Activated T-helper 2 cell treated with anti-CD3 and anti-CD28 coated beads, Interferon-gamma antibody, Interleukin-2, Interleukin-4, amounts not matched to agents 10 μg/mL and 5 μg/mL and 100 μg/mL, durations not matched to agents 14 hours and 24 hours and 36 hours (primary cell): Measurements from ENCODE around the gene SAMD5. TPM values are rescaled to one million over a fixed set of nuclear protein-coding genes. Genes with fewer than 3 reads are reported as not detected.

Source experiments
- DNase-seq: peaks from one replicate; pipeline ENCODE4 v3.0.0; 2021; ENCODE audit warnings: low spot score
- H3K27ac Mint-ChIP-seq: one replicate; pipeline ENCODE4 v1.8.0; 2021; ENCODE audit warnings: mixed read lengths
- H3K27me3 Mint-ChIP-seq: one replicate; pipeline ENCODE4 v1.8.0; 2021; ENCODE audit warnings: low read depth, mixed read lengths
- H3K36me3 Mint-ChIP-seq: one replicate; pipeline ENCODE4 v1.8.0; 2021; ENCODE audit warnings: low read depth, mixed read lengths
- H3K4me1 Mint-ChIP-seq: one replicate; pipeline ENCODE4 v1.8.0; 2021; ENCODE audit warnings: low read depth, mixed read lengths
- H3K4me3 Mint-ChIP-seq: one replicate; pipeline ENCODE4 v1.8.0; 2021; ENCODE audit warnings: low read depth, mild to moderate bottlenecking, moderate library complexity, mixed read lengths
- H3K9me3 Mint-ChIP-seq: one replicate; pipeline ENCODE4 v1.8.0; 2021; ENCODE audit warnings: mixed read lengths
- intact Hi-C: fragments of 100-400 bp; cut with micrococcal nuclease; formaldehyde crosslinking; loops from one replicate; pipeline ENCODE4 v1.15.1; 2023
- total RNA-seq: library from RNA; stranded (reverse); gene quantifications from 2 replicates; pipeline ENCODE4 v1.2.3, GENCODE V29; 2022

Gene SAMD5
- total RNA-seq, 1 donor from 2014 or later = 0.48 TPM

- intact Hi-C loops = loop anchor here (5.0 kb wide), 2 partner anchors 652 to 953 kb away; no protein-coding TSS in a partner anchor
- H3K27me3 Mint-ChIP-seq = peaks cover 55% of the 10 kb centered on the region
Observed at GRCh38 chr6:147508866-147509608, 547 bp downstream of the SAMD5 start.

GRCh38 chr6:147509891-147510290, 1.4 kb downstream of the SAMD5 start:
- H3K27me3 Mint-ChIP-seq = peaks cover 54% of the 10 kb centered on the region
- peaks cover 12% of the 10 kb centered on the region for H3K4me1 Mint-ChIP-seq
- H3K9me3 Mint-ChIP-seq = no peaks in the 10 kb centered on the region
- no peak overlapping the region for H3K4me3 Mint-ChIP-seq
- H3K27ac Mint-ChIP-seq = no peak overlapping the region
- intact Hi-C loops = loop anchor here (5.0 kb wide), 2 partner anchors 653 to 952 kb away; no protein-coding TSS in a partner anchor
- DNase-seq = no peak
- no peaks in the 10 kb centered on the region for H3K36me3 Mint-ChIP-seq

More at GRCh38 chr6:147508866-147509608, 547 bp downstream of the SAMD5 start:
- H3K27ac Mint-ChIP-seq = no peak overlapping the region
- H3K9me3 Mint-ChIP-seq = no peaks in the 10 kb centered on the region
- no peak for DNase-seq
- H3K4me1 Mint-ChIP-seq = peaks cover 12% of the 10 kb centered on the region
- H3K4me3 Mint-ChIP-seq = peak overlapping the region; percentile 74
- no peaks in the 10 kb centered on the region for H3K36me3 Mint-ChIP-seq

DNA sequence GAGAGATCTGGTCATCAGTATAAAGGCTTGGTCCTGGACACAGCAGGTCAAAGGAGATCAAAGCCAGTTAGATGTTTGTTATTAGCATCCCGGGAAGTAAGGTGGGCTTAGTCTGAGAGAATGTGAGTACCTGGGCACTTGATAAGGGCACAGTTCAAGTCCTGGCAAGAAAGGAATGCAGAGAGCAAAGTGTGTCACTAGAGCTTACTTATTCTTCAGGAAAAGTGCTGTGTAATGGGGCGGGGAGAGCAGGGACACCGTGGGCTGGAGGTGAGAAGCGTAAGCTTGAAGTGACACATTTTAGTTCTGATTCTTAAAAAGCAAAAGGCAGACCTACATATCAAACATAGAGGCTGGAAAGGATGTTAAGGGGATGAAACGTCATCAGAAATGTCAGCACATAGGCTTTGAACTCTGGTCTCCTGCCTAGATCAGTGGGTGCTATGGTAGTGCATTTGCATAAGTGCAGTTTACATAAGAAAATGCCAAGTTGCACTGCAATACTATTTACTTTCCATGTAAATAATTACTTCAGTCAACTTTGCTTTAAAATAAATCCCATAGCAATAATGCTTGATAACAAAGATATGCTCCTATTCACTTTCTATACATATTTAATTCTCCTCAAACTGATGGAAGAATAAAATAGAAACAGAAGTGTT, 2.6 kb downstream of the SAMD5 start:
- intact Hi-C loops = no loop called here
- H3K4me1 Mint-ChIP-seq = peaks cover 12% of the 10 kb centered on the region

GRCh38 chr6:147514831-147515230, 6.3 kb downstream of the SAMD5 start:
- no peak overlapping the region for H3K27ac Mint-ChIP-seq
- peaks cover 27% of the 10 kb centered on the region for H3K27me3 Mint-ChIP-seq
- H3K4me3 Mint-ChIP-seq = no peak overlapping the region
- peaks cover 8% of the 10 kb centered on the region for H3K4me1 Mint-ChIP-seq
- intact Hi-C loops = no loop called here
- H3K9me3 Mint-ChIP-seq = no peaks in the 10 kb centered on the region
- no peak for DNase-seq
- H3K36me3 Mint-ChIP-seq = no peaks in the 10 kb centered on the region

More for the DNA sequence above, 2.6 kb downstream of the SAMD5 start:
- Mint-ChIP-seq H3K9me3 (no peaks in the 10 kb centered on the region), H3K27me3 (peaks cover 49% of the 10 kb centered on the region), H3K36me3 (no peaks in the 10 kb centered on the region), H3K4me3 (no peak overlapping the region), H3K27ac (no peak overlapping the region)
- DNase-seq = no peak

DNA sequence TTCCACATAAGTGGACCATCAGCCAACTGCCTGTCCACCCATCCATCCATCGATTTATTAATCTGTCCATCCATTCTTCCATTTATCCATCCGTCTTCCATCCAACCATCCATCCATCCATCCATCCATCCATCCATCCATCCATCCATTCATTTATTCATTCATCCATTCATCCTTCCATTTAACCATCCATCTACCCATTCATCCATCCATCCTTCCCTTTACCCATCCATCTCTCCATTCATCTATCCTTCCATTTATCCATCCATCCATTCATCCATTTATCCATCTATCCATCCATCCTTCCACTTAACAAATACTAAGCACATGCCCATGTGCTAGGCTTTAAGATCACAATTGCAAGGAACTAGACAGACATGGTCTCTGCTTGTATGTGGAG, 6.8 kb downstream of the SAMD5 start:
- peaks cover 22% of the 10 kb centered on the region for H3K27me3 Mint-ChIP-seq
- intact Hi-C loops = no loop called here
- DNase-seq = no peak
- H3K9me3 Mint-ChIP-seq = no peaks in the 10 kb centered on the region
- H3K36me3 Mint-ChIP-seq = no peaks in the 10 kb centered on the region
- H3K27ac Mint-ChIP-seq = no peak overlapping the region
- H3K4me3 Mint-ChIP-seq = no peak overlapping the region
- peaks cover 8% of the 10 kb centered on the region for H3K4me1 Mint-ChIP-seq

DNA sequence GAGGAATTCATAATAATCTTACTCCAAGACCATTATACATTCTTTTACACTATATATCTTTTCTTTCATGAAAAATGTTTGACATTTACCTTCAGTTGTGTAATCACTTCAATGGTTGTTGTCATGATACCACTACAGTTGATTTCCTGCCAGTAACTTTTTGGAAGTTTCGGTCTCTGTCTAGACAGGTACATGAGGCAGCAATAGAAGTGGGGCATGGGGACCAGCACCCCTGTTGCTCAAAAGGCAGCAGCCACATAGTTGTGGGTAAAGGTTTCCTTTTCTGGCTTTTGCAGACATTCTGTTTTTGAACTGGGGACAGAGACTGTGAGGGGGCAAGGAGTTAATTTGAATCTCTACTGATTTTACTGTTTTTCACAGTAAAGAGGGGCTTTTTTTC, 14.1 kb downstream of the SAMD5 start:
- Mint-ChIP-seq H3K27ac (no peak overlapping the region), H3K36me3 (no peaks in the 10 kb centered on the region), H3K27me3 (peaks cover 10% of the 10 kb centered on the region), H3K9me3 (no peaks in the 10 kb centered on the region), H3K4me1 (peaks cover 3% of the 10 kb centered on the region), H3K4me3 (no peak overlapping the region)
- intact Hi-C loops = no loop called here
- no peak for DNase-seq

DNA sequence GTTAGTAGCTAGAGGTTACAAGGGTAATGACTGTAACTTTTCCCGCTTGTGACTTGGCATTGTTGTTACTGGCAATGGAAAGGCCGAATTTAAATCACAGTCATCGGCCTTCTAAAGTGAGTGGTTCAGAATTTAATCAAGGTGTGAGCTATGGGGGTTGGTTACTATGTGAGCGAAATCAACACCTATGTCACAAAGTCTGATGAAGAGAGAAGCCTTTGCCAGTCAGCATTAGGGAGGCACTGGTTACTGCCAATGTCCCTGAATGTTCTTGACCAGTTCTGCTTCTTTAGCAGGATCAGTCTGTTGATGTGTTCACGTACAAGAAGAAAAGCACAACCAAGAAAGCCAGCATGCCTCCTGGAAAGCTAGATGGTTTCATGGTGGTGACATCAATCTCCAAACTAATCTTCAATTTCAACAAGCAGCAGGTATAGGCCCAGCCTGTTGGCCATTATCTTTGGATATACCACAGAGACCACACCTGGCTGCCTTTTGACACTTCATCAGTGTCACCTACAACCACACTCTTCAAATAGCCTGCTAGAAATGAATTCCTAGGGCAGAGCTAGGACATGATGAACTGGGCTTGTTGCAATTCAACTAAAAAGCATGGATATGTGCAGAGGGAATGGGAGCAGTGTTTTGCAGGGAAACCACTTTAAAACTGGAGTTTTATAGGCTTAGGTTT, 17.2 kb downstream of the SAMD5 start:
- H3K36me3 Mint-ChIP-seq = no peaks in the 10 kb centered on the region
- no peak overlapping the region for H3K4me3 Mint-ChIP-seq
- H3K4me1 Mint-ChIP-seq = peaks cover 7% of the 10 kb centered on the region
- H3K9me3 Mint-ChIP-seq = no peaks in the 10 kb centered on the region
- peaks cover 16% of the 10 kb centered on the region for H3K27me3 Mint-ChIP-seq
- intact Hi-C loops = no loop called here
- DNase-seq = no peak
- H3K27ac Mint-ChIP-seq = no peak overlapping the region

- intact Hi-C loops = no loop called here
- no peak overlapping the region for H3K4me3 Mint-ChIP-seq
- no peak for DNase-seq
Observed at GRCh38 chr6:147527197-147527596, 18.7 kb downstream of the SAMD5 start.

GRCh38 chr6:147528511-147529145, 20.1 kb downstream of the SAMD5 start:
- DNase-seq = no peak
- Mint-ChIP-seq H3K9me3 (no peaks in the 10 kb centered on the region), H3K4me3 (no peak overlapping the region), H3K27ac (no peak overlapping the region), H3K27me3 (peaks cover 15% of the 10 kb centered on the region), H3K4me1 (peaks cover 8% of the 10 kb centered on the region), H3K36me3 (no peaks in the 10 kb centered on the region)
- intact Hi-C loops = no loop called here

More at GRCh38 chr6:147527197-147527596, 18.7 kb downstream of the SAMD5 start:
- Mint-ChIP-seq H3K36me3 (no peaks in the 10 kb centered on the region), H3K27me3 (peaks cover 18% of the 10 kb centered on the region), H3K27ac (no peak overlapping the region), H3K4me1 (peaks cover 8% of the 10 kb centered on the region), H3K9me3 (no peaks in the 10 kb centered on the region)

DNA sequence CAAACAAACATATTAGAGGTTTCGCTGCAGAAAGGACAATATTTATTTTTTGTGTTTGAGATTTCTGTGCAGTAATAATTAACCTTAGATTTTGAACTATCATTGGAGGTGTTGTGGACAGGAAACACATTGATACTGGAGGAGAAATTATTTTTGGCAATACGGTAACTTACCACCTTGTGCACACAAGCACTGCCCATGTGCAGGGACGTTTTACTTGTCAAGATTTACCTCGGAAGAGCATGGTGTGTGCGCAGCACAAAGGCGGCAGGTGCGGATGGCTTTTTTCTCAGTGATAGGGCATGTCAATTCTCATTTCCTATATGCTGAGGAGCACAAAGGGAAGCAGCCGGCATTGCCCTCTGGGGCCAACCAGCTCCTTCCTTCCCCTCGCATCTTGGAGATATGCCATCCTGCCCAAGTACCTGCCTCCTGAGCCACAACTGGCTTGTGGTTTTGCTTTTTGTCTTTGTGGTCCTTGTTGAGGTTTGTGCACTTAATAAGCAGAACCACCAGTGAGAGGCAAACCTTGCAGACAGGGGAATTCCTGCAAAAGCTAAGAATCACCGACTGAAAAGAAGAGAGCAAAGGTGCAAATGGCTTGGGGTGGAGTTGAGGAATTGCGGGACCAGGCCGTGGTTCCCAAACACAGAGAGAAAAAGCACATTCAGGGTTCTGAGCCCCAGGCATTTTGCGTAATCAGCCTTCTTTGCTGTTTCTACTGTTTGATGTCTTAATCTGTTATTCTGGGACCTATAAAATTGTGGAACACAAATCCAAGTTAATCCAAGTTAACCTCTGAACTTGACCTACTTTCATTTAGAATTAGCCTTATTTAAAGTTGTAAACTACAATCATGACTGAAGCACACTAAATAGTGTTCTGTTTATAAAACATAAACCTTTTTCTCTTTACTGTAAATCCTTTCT, 21.9 kb downstream of the SAMD5 start:
- DNase-seq = no peak
- Mint-ChIP-seq H3K4me3 (no peak overlapping the region), H3K36me3 (no peaks in the 10 kb centered on the region), H3K27me3 (peaks cover 12% of the 10 kb centered on the region), H3K9me3 (no peaks in the 10 kb centered on the region), H3K4me1 (peaks cover 8% of the 10 kb centered on the region), H3K27ac (no peak overlapping the region)
- intact Hi-C loops = no loop called here

DNA sequence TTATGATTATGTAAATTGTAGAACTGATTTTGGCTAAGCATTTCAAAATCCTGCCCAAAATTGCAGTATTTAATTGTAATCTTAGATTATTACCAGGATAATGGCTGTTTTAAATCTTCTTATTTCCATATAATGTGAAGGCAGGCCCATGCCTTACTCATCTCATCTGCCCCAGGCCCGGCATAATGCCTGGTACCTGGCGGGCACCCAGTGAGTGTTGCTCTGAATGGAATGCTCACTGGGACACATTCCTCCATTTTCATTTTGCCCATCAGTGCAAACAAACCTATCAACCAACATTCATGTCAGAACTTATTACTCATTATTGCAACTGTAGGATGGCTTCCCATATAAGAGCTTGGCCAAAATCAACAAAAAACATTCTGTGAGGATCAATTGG, 22.8 kb downstream of the SAMD5 start:
- H3K36me3 Mint-ChIP-seq = no peaks in the 10 kb centered on the region
- H3K4me3 Mint-ChIP-seq = no peak overlapping the region
- H3K27me3 Mint-ChIP-seq = peaks cover 12% of the 10 kb centered on the region
- no peak for DNase-seq
- intact Hi-C loops = no loop called here
- no peak overlapping the region for H3K27ac Mint-ChIP-seq
- H3K9me3 Mint-ChIP-seq = no peaks in the 10 kb centered on the region
- H3K4me1 Mint-ChIP-seq = peaks cover 8% of the 10 kb centered on the region
